ACC112 (cell line): Measurements from ENCODE around the gene STK10.

Experiments used
- H2AFZ ChIP-seq: fragments of 200-600 bp; sonication (generic); one replicate; pipeline ENCODE4 v1.6.0; 2017; ENCODE audit warnings: antibody characterized with exemption, low read length; ENCODE audit not compliant: unreplicated experiment
- H3K27ac ChIP-seq: fragments of 200-600 bp; sonication (generic); 2 replicates; pipeline ENCODE4 v1.5.1; 2014; ENCODE audit warnings: low read depth, mild to moderate bottlenecking, antibody characterized with exemption, low read length, moderate library complexity
- H3K27me3 ChIP-seq: fragments of 200-600 bp; sonication (generic); 2 replicates; pipeline ENCODE4 v1.6.1; 2014; ENCODE audit warnings: mild to moderate bottlenecking, antibody characterized with exemption, low read length, moderate library complexity, mixed read lengths; ENCODE audit not compliant: insufficient read depth
- H3K36me3 ChIP-seq: fragments of 200-600 bp; sonication (generic); 2 replicates; pipeline ENCODE4 v1.6.1; 2016; ENCODE audit warnings: mild to moderate bottlenecking, antibody characterized with exemption, low read length, moderate library complexity, mixed read lengths; ENCODE audit not compliant: insufficient read depth
- H3K4me1 ChIP-seq: fragments of 200-600 bp; sonication (generic); one replicate; pipeline ENCODE4 v1.6.1; 2016; ENCODE audit warnings: low read length, mixed read lengths; ENCODE audit not compliant: insufficient read depth, unreplicated experiment, control insufficient read depth
- H3K4me3 ChIP-seq: fragments of 200-600 bp; sonication (generic); 2 replicates; pipeline ENCODE4 v1.5.1; 2014; ENCODE audit warnings: mild to moderate bottlenecking, low read depth, low read length
- H3K79me2 ChIP-seq: fragments of 200-600 bp; sonication (generic); one replicate; pipeline ENCODE4 v1.6.0; 2016; ENCODE audit warnings: low read length; ENCODE audit not compliant: control insufficient read depth, unreplicated experiment, insufficient read depth

Gene STK10

GRCh38 chr5:172177176-172177575 is 10.8 kb downstream of the STK10 start:
- peaks cover 6% of the 10 kb centered on the region for H3K4me1 ChIP-seq
- H3K27me3 ChIP-seq = no peaks in the 10 kb centered on the region
- peaks cover 49% of the 10 kb centered on the region for H3K79me2 ChIP-seq
- no peaks in the 10 kb centered on the region for H3K36me3 ChIP-seq
- H3K27ac ChIP-seq = no peak overlapping the region
- no peak overlapping the region for H2AFZ ChIP-seq
- H3K4me3 ChIP-seq = no peak overlapping the region

DNA sequence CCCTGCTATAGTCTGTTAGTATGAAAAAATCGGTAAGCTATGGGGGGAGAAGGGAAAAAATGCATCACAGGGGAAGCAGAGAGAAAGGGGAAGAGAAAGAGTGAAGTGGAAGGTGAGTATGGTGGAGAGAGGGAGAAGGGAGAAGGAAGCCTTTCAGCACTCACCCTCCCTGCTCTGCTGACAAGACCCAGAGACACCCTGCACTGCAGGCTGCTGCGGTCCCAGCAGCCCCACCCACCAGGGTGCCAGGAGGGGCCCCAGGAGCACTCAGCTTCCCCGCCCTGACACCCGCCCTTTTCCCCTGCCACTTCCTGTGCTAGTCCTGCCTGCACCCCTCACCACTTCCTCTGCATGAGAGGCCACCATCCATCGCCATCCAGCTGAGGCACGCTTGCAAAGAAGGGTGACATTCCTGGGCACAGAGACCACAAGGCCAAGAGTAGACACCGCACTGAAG is 12.7 kb downstream of the STK10 start:
- H2AFZ ChIP-seq = no peak overlapping the region
- H3K4me1 ChIP-seq = peaks cover 6% of the 10 kb centered on the region
- no peak overlapping the region for H3K4me3 ChIP-seq
- no peaks in the 10 kb centered on the region for H3K27me3 ChIP-seq
- H3K27ac ChIP-seq = no peak overlapping the region
- no peaks in the 10 kb centered on the region for H3K36me3 ChIP-seq
- peaks cover 38% of the 10 kb centered on the region for H3K79me2 ChIP-seq

DNA sequence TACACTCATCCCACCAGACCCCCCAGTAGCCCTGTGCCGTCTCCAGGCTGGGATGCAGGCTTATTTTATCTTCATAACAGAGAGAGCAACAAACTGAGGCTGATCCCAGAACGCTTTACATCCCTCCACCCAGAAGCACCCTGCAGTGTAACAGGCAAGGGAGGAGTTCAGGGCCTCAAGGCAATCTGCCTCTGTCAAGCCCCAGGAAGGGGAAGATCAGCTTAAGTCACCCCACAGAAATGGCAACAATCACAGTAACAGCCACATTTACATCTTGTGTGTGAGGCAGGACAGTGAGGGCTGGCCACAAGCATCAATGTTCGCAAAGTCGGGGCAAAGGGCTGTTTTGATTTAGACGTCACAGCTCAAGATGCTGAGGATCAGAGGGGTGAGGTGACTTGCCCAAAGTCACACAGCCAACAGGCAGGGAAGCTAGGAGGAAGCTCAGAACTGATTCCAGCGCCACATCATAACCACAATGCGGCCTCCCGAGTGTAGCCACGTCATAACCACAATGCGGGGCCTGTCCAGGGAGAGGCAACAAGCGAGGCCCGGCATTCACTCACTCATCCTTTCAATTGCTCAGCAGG is 14.4 kb downstream of the STK10 start:
- Histone ChIP-seq H3K4me1 (peaks cover 6% of the 10 kb centered on the region), H3K4me3 (no peak overlapping the region), H3K36me3 (no peaks in the 10 kb centered on the region), H3K27ac (no peak overlapping the region), H3K27me3 (no peaks in the 10 kb centered on the region), H2AFZ (no peak overlapping the region), H3K79me2 (peaks cover 24% of the 10 kb centered on the region)

- Histone ChIP-seq H3K79me2 (peaks cover 19% of the 10 kb centered on the region), H3K27ac (no peak overlapping the region), H3K27me3 (no peaks in the 10 kb centered on the region)
Measured at GRCh38 chr5:172172912-172173563, 15.0 kb downstream of the STK10 start.

GRCh38 chr5:172171118-172171517 is 16.9 kb downstream of the STK10 start:
- Histone ChIP-seq H3K4me1 (peaks cover 6% of the 10 kb centered on the region), H3K36me3 (no peaks in the 10 kb centered on the region), H3K27ac (no peak overlapping the region), H2AFZ (no peak overlapping the region), H3K79me2 (peaks cover 15% of the 10 kb centered on the region), H3K4me3 (no peak overlapping the region), H3K27me3 (no peaks in the 10 kb centered on the region)

More at GRCh38 chr5:172172912-172173563, 15.0 kb downstream of the STK10 start:
- H3K4me3 ChIP-seq = no peak overlapping the region
- no peaks in the 10 kb centered on the region for H3K36me3 ChIP-seq
- H3K4me1 ChIP-seq = peaks cover 6% of the 10 kb centered on the region
- no peak overlapping the region for H2AFZ ChIP-seq

- no peaks in the 10 kb centered on the region for H3K27me3 ChIP-seq
- no peak overlapping the region for H3K4me3 ChIP-seq
- H3K79me2 ChIP-seq = peaks cover 18% of the 10 kb centered on the region
- no peaks in the 10 kb centered on the region for H3K36me3 ChIP-seq
- no peak overlapping the region for H3K27ac ChIP-seq
- H2AFZ ChIP-seq = no peak overlapping the region
- peaks cover 2% of the 10 kb centered on the region for H3K4me1 ChIP-seq
Measured at GRCh38 chr5:172170251-172170701, 17.7 kb downstream of the STK10 start.

DNA sequence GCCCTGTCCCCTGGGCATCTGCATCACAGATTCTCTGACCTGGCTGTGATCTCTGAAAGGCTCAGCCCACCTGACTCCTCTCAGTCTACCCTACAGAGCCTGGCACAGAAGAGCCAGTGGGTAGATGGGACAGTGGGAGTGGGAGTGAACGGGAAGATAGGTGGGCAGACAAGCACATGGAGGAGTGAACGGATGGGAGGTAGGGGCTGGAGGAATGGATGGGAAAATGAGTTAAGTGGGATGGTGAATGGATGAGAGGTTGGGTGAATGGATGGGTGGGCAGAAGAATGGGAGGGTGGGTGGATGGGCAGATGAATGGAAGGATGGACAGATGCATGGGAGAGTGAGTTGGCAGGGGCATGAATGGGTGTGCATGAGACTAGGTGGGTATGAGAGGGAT is 18.8 kb downstream of the STK10 start:
- H3K4me3 ChIP-seq = no peak overlapping the region

DNA sequence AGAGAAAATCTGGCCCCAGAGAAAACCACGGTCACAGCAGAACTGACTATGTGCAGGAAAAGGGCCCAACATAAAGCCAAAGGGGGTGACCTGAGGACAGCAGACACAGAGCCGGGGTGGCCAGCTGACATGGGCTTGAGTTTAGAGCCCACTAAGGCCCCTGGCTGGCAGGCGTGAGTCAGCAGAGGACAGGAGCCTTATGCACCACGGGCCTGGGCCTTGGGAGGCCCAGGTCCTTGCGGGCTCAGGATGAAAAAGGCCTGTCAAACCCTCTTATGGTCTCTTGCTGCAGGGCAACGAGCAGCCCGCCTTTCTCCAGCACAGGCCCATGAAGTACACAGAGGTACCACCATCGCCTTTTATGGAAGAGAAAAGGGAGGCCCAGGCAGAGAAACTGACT is 19.7 kb downstream of the STK10 start:
- peaks cover 14% of the 10 kb centered on the region for H3K4me1 ChIP-seq
- no peaks in the 10 kb centered on the region for H3K36me3 ChIP-seq
- no peak overlapping the region for H3K4me3 ChIP-seq
- no peak overlapping the region for H2AFZ ChIP-seq
- no peaks in the 10 kb centered on the region for H3K27me3 ChIP-seq
- H3K27ac ChIP-seq = no peak overlapping the region
- H3K79me2 ChIP-seq = peaks cover 20% of the 10 kb centered on the region

More for the DNA sequence above, 18.8 kb downstream of the STK10 start:
- Histone ChIP-seq H3K27me3 (no peaks in the 10 kb centered on the region), H3K27ac (no peak overlapping the region), H3K36me3 (no peaks in the 10 kb centered on the region), H3K79me2 (peaks cover 15% of the 10 kb centered on the region), H3K4me1 (peaks cover 12% of the 10 kb centered on the region), H2AFZ (no peak overlapping the region)

- Histone ChIP-seq H3K4me3 (no peak overlapping the region), H3K79me2 (peaks cover 18% of the 10 kb centered on the region), H3K27me3 (no peaks in the 10 kb centered on the region), H3K36me3 (no peaks in the 10 kb centered on the region), H3K4me1 (peaks cover 12% of the 10 kb centered on the region), H3K27ac (no peak overlapping the region), H2AFZ (no peak overlapping the region)
Measured at GRCh38 chr5:172167895-172168294, 20.1 kb downstream of the STK10 start.

- no peak overlapping the region for H2AFZ ChIP-seq
- H3K4me3 ChIP-seq = no peak overlapping the region
- no peaks in the 10 kb centered on the region for H3K27me3 ChIP-seq
- H3K36me3 ChIP-seq = no peaks in the 10 kb centered on the region
- H3K79me2 ChIP-seq = peaks cover 20% of the 10 kb centered on the region
- no peak overlapping the region for H3K27ac ChIP-seq
- H3K4me1 ChIP-seq = peaks cover 12% of the 10 kb centered on the region
Measured at GRCh38 chr5:172166030-172166826, 21.8 kb downstream of the STK10 start.
